Smooth muscle cell of the brain vasculature (primary cell): Measurements from ENCODE around the gene FBF1.

Experiments used
- DNase-seq: peaks from one replicate; pipeline ENCODE4 v3.0.0-alpha.2; 2012; ENCODE audit warnings: low read depth, low spot score

Gene FBF1

DNA sequence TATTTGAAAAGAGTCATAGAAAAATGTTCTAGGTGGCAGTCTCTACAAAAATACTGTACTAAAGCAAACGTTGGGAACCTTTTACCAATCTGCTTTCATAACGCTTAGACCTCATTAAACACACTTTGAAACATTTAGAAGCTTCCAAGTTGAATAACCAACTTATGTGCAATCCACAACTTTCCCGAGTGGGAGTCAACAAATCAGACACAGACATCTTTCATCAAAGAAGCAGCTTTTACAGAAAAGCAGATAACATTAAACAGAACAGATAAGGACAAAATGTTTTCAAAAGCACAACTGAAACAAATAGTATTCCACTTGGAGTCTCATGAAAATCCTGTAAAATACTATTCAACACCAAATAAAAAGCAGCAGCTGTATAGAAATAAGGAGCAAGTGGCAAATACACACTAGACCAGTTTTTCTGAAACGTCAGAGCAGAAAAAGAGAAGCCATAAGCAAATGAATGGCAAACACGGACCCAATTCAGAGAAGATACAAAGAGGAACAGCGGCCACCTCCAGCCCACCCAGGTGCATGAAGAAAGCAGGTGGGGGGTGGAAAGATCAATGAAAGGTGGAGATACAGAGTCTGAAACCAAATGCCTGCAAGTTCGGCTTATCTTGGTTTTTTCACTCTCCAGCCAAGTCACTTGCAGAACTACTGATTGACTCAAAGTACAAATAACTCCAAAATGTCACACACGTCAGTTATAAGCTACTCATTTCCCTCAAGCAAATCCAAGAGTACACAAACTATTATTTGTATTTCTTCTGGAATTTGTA, 18.4 kb upstream of the FBF1 start:
- no peak for DNase-seq

DNA sequence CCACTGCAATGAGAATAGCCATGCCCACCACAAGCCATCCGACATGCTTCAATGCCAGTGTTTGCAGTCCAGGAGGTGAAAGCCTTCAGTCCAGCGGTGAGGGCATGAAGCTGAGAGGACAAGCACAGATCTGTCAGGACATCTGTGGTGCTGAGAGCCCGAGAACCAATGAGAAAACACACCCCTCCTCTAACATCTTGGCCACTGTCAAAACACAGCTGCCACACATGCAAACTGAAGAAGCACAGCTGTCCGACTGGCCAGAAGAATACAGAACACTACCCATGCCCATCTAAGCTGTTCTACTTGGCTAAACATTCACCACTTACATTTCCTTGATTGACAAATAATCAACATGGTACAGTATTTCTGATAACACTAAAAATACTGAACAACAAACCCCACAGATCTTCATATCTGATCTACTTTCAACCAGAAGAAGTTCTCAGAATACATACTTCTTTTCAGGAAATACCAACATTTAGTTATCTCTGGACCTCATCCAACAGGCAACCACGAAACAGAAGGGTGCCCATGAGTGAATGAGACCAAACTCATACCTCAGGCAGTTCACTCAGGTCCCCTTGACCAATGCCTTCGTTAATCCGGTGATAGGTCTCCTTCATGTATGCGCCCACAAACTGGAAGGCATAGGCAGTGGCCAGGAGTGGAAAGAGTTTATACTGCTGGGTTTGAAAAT, 10.2 kb upstream of the FBF1 start:
- DNase-seq: no peak

DNA sequence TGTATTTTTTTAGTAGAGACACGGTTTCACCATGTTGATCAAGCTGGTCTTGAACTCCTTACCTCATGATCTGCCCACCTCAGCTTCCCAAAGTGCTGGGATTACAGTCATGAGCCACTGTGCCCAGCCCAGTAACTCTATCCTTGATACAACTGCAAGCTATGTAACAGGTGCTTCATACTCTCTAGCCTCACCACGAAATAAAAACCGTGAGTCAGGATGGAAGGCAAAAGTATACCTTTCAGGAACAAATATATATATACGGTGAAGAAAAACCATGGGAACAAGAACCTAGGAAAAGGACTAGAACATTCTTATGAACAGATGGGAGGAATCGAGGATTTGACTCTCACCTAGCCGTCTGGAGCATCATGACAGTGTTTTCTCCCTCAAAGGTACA, 9.6 kb upstream of the FBF1 start:
- no peak for DNase-seq

DNA sequence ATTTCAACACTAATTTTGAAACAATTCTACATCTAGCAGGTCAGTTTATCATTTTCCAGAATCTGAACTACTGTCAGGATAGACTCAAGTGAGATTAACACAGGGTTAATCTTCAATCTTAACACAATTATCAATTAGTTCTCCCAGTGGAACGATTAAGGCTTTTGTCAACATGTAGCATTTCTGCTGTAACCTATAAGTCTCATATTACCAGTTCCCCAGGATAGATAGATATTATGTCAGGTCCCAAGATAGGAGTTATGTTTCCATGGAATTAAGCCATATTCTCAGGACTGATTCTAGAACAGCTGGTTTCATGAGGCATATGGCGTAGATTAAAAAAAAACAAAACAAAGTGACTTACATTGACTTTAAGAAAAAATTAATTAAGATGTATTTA, 4.4 kb upstream of the FBF1 start:
- DNase-seq: no peak

DNA sequence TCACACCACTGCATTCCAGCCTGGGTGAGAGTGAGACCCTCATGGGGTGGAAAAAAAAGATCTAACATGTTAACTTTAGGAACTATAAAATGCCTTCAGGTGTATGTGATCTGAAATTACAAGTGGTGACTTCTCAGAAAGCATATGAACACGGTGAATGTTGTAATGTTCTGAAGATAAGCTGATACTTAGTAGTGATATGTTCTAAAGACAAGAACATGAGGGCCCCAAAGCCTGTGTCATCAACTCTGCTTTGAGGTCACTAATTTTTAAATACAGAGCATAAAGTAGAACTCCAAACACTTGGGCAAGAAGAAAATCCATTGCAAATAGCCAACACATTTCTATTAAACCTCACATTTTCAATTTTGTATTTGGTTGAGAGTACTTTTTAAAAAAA, 2.6 kb upstream of the FBF1 start:
- no peak for DNase-seq

DNA sequence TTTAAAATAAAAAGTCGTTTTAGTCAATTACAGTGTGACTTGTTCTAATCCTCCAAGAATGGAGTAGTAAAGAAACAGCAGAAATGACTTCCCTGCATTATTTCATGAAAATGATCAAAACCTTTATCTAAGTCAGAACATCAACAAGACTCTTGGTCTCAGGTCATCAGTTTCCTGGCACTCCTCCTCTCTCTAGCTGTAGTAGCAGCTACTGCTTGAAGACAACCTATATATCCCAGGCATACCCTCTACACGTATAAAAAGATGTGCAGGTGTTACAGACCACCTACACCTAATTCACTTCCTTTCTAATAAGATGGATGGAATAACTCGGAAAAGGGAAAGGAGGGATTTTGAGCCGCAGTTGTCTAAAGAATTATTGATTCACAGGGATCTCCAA, 1.6 kb upstream of the FBF1 start:
- DNase-seq: no peak

DNA sequence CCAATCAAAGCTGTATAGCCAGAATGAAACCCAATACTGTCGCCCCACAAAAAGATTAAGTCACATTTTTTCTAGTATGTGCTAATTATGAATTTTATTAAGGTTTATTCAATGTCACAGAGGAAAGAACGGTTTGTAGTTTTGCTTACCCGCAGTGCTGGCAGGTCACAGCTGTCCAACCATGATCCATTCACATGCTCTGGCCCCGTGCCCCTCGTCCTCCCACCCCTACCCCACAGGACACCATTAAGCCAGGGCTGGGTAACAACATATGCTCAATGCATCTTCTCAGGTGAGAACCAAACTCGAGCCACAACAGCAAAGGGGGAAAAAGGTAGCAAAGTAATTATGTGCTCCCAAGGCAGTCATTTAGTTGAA, 589 bp upstream of the FBF1 start:
- DNase-seq: no peak

DNA sequence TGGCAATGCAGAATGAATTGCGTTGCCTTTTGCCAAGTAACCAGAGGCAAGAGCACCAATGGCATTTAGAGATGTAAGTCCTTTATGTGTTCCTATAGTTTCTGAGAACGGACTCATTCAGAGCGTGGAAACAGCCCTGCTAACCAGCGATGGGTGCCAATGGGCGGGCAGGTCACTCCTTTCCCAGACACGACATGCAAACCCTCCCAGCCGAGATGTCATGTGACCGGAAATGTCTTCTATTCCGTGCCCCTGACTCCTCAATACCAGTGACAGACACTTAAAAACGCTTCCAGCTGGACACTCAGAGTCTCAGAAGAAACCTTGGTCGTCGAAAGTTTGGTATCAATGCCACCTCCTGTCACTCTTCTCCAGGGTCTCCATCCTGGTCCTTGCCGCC, 3.2 kb downstream of the FBF1 start:
- DNase-seq: no peak

DNA sequence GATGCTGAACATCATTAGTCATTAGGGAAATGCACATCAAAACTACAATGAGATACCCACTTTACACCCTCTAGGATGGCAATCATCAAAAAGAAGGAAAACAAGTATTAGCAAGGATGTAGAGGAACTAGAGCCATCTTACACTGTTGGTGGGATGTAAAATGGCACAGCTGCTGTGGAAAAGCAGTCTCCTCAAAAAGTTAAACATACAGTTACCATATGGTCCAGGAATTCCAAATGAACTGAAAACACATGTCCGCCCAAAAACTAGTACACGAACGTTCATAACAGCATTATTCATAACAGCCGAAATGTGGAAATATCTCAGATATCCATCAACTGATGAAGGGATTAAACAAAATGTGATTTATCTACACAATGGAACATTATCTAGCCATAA, 7.0 kb downstream of the FBF1 start:
- DNase-seq: no peak

DNA sequence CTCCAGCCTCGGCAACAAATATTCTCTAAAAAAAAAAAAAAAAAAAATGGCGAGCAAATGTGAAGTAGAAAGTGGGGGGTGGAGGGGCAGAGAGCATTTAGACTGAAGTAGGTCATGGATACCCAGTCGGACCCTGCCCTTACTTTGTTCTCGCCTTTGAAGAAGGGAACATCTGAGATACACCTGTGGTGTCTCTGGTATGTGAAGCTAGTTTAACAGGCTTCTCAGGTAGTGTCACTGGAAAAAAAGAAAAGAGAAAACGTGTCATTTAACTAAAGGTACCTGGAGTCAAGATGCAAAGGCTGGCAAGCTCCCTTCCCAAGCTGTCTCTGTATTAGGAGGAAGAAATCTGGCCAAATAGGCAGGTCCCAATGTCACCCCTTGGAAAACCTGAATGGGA, 8.0 kb downstream of the FBF1 start:
- no peak for DNase-seq

DNA sequence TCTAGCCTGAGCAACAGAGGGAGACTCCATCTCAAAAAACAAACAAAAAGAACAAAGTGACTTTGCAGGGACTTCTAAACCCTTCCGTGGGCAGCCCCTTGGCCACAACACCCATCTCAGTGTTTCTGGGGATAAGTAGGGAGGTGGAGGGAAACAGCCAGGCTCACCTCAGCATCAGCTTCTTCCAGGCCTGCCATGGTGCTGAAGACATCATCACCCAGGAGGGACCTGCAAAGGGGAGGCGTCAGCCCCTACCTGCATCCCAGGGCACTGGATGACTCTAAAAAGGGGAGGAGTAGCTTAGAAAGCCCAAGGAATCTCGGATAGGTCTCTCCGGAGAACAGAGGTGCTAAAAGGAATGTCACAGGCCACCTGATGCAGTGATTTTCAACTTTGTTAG, 9.8 kb downstream of the FBF1 start:
- DNase-seq: no peak

DNA sequence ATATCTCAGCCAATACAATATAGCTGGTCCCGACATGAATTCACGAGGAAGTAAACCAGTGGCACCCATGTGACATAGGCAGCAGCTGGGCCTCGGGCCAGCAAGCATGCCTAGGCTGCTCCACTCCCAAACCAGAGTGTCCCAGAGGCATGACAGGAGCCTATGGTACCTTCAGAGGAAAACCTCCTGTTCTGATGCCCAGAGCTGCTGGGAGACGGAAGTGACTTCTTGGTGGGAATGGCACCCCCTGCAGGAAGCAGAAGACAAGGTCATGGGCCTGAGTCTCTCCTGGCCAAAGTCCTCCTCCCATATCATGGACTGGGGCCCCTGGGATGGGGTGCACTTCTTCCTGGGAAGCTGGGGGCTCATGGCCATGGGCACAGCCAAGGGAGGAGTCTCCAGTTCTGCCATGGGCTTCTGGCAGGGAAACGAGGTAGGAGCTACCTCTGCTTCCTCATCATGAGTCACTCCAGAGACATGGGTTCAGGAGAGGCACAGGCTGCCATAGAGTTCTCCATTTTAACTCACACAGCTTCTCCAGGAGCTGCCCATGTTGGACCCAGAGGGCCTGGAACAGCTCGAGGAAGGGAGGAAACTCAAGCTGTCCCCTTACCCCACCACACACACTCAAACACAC, 13.4 kb downstream of the FBF1 start:
- DNase-seq: no peak

DNA sequence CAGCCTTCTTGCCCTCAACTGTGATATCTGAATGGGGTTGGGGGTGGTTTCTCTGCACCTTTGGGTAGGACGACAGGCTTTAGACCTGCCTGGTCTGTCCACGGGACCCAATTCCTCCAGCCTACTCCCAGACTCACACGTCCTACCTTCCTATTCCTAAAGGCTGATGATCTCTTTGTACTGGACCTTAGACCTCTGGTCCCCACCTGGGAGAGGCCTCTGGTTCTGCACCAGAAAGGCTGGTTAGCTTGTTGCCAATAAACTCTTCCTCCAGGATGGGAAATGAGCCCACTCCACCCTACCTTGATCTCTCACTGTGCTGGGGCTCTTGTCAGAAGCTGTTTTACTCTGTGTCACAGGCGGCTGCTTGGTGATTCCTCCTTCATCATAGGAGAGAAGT, 14.4 kb downstream of the FBF1 start:
- DNase-seq: no peak

DNA sequence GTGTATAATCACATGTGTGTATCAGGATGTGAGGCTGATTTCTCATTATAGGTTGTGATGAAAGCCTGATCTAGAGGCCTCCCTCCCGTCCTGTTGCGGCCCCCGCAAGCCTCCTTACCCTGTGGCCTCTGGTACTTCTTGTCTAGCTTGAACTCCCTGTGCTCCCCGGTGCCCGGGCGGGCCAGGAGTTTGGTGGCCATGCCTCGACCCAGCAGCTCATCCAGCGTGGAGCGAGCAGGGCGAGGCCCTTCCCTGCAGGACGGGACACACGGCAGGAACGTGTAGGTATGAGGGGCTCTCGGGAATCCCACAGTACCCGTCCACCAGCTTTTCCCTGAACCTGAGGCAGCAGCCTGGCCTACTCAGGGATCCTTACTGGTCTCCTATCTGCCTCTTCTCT, 14.9 kb downstream of the FBF1 start:
- DNase-seq: no peak

DNA sequence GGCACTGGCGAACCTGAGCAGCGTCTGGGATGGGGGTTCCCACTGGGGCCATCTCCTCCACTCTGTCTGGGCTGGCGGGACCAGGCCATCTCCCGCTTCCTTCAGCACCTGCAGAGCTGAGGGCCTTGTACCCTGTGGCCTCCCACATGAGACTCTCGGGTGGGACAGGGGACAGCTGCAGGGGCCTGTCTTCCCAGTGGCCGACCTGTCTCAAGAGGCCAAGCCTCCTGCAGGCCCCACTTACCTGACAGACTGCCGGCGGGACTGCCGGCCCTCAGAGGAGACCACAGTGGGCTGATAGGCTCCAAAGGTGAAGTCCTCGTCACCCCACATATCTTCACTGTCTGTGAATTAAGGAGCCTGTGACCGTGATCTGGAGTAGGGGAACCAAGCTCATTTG, 15.7 kb downstream of the FBF1 start:
- DNase-seq: no peak

DNA sequence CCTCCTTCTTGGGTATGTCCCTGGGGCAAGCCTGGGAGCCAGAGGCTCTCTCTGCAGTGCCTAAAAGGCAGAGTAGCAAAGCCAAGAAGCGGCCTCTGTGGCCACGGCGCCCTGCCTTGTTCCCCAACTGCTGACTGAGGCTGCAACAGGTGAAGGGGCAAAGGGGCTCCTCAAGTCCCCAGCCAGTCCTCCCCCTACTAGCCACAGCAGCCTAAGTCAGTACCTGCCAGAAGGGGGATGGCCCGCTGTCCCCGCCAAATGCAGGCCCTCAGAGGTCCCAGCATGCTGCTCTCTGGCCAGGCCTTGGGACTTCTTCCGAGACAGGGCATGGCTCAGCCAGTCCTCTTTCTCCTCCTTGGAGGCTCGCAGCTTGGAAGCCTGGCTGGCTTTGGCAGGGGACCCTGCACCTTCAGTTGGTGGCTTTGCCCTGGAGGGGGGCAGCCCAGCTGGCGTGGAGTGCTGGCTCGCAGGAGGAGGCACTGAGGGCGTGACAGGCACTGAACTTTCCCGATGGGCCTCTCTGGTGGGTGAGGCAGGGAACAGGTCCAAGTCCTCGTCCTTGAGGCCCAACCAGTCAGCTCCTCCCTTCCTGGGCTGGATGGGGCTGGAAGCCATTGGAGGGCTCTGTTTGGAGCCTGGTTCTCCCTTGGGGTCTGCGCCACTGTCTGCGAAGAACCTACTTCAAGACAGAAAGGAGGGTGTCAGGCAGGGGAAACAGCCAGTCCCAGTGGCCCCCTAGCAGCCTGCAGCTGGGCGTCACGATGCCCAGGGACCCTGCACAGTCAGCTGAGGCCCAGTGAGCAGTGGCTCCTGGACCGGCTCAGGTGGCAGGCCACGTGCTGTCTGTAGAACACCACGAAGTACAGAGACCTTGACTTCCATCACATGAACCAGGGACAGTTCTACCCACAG, 17.6 kb downstream of the FBF1 start:
- DNase-seq: no peak

DNA sequence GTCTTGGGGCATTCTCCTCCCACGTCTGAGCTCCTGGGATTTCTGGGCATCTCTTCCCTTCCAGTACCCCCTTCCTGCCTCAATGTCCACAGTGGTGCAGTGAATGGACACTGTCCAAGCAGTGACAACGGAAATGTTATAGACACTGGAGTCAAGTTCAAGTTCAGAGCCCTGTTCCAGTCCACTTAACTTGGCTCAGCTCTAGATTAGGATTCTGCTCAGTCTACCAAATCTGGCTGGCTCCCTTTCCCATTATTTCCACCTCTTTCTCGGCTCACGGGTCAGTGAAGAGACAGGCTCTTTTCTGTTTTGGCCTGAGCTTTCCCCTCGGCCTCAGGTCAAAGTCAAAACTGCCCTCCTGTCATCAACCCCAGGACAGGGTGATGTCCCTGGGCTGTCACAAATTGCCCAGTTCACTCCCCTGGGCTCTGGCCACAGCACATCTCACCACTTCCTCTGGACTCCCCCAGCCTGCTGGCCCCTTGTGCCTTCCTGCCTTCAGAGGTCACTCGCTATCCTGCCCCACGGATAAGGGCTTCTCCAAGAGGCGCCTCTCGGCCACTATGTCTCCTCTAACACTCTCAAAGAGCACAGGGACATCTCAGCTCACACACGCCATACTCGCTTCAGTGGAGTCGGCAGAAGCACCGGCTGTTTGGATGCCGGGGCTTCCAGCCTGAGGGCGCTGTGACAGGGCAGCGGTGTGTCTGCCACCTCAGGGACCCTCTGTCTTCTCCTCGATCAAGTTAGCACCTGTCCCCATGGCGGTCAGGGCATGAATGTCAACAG, 18.5 kb downstream of the FBF1 start:
- DNase-seq: no peak

DNA sequence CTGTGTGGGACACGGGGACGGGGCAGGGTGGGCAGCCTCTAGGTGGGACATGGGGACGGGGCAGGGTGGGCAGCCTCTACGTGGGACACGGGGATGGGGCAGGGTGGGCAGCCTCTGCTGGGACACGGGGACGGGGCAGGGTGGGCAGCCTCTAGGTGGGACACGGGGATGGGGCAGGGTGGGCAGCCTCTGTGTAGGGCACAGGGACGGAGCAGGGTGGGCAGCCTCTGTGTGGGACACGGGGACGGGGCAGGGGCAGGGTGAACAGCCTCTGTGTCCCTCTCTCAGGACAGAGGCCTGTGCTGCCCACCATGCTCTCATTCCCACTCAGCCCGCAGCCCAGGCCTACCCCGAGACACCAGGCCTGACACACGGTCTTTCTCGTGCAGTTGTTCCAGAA, 19.2 kb downstream of the FBF1 start:
- DNase-seq: no peak

DNA sequence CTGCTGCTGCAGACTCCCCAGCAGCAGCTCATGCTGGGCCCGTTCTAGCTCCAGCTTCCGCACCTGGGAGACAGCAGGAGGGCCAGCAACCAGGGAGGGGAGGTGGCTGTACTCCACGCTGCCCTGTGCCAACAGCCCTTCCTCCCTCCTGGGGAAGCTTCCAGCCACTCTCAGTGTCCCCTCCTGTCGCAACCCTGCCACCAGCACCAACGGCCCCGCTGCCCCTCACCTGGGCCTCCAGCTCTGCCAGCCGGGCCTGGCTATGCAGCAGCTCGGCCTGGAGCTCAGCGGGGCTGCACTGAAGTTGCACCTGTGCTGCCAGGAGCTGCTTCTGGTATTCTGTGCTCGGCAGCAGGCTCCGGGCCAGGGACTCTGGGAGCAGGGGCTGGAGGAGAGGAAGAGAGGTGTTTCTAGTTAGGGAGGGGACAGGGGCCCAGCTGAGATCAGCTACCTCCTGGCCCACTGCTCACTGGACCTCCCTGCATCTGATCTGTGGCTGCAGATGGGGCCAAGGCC, 20.7 kb downstream of the FBF1 start:
- DNase-seq: no peak

DNA sequence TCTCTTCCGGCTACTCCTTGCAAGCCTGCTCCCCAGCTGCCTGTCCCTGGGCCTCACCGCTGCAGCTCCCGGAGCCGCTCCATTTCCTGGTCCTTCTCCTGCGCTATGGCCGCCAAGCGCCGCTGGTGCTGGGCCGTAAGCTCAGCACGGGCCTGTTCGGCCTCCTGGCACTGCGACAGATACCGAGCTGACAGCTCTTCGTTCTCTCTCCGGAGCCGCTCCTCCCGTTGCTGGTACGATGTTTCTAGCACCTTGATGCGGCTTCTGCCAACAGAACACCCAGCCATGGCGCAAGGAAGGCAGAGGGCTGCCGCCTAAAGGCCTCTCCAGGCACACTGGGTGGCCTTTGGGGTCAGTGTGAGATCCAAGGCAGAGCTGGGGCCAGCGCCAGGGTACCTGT, 21.2 kb downstream of the FBF1 start:
- no peak for DNase-seq

DNA sequence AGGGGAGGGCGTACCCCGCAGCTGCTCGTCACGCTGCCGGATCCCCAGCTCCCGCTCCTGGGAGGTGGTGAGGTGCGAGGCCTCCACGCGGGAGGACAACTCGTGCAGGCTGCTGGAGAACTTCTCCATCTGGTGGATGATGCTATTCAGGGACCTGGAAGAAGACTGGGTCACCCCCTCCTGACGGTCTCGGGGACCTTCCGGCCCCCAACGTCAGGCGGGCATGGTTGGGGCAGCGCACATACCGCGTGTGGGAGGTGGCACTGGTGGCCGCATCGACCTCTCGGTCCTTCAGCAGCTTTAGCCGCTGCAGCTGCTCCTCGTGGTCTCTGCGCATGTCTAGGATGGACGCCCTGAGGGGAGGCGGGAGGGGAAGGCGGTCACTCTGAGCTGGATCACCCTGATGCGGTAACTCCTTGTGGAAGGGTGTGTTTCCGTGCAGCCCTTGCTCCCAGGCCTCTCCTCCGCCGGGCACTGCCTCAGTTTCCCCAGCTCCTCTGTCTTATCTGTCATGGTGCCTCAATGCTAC, 22.9 kb downstream of the FBF1 start:
- no peak for DNase-seq
